Measurements from ENCODE around the gene SHROOM3. TPM values are rescaled to one million over a fixed set of nuclear protein-coding genes. Genes with fewer than 3 reads are reported as not detected.

SHROOM3 gene
- total RNA-seq, 1 donor from 2014 or later: not detected

- intact Hi-C loops (cut with micrococcal nuclease): loop anchor here (2.0 to 10.0 kb wide), 3 partner anchors 75 to 615 kb away; no protein-coding TSS in a partner anchor
- H3K4me1 Mint-ChIP-seq (ENCODE audit: low read depth): no peaks in the 10 kb centered on the region
- no peak for DNase-seq (ENCODE audit: low spot score)
- no peak overlapping the region for H3K27ac Mint-ChIP-seq
- no peaks in the 10 kb centered on the region for H3K9me3 Mint-ChIP-seq
- no peaks in the 10 kb centered on the region for H3K36me3 Mint-ChIP-seq (ENCODE audit: low read depth)
- peaks cover 25% of the 10 kb centered on the region for H3K27me3 Mint-ChIP-seq (ENCODE audit: low read depth)
- no peak overlapping the region for H3K4me3 Mint-ChIP-seq (ENCODE audit: low read depth)
Observed at GRCh38 chr4:76429636-76430035, 5.4 kb upstream of the SHROOM3 start.

GRCh38 chr4:76430519-76431388 lies 4.3 kb upstream of the SHROOM3 start:
- intact Hi-C loops (cut with micrococcal nuclease): loop anchor here (2.0 to 10.0 kb wide), 3 partner anchors 74 to 614 kb away; no protein-coding TSS in a partner anchor
- DNase-seq (ENCODE audit: low spot score): no peak
- H3K27me3 Mint-ChIP-seq (ENCODE audit: low read depth): peaks cover 31% of the 10 kb centered on the region
- no peaks in the 10 kb centered on the region for H3K4me1 Mint-ChIP-seq (ENCODE audit: low read depth)
- H3K4me3 Mint-ChIP-seq (ENCODE audit: low read depth): no peak overlapping the region
- no peaks in the 10 kb centered on the region for H3K9me3 Mint-ChIP-seq
- no peak overlapping the region for H3K27ac Mint-ChIP-seq
- no peaks in the 10 kb centered on the region for H3K36me3 Mint-ChIP-seq (ENCODE audit: low read depth)

GRCh38 chr4:76435528-76436319 lies 695 bp downstream of the SHROOM3 start:
- intact Hi-C loops (cut with micrococcal nuclease): loop anchor here (10.0 kb wide), 1 partner anchor 609 kb away; no protein-coding TSS in a partner anchor
- Mint-ChIP-seq H3K27ac (no peak overlapping the region), H3K9me3 (no peaks in the 10 kb centered on the region), H3K4me3 (ENCODE audit: low read depth) (no peak overlapping the region), H3K27me3 (ENCODE audit: low read depth) (peaks cover 34% of the 10 kb centered on the region), H3K36me3 (ENCODE audit: low read depth) (no peaks in the 10 kb centered on the region), H3K4me1 (ENCODE audit: low read depth) (no peaks in the 10 kb centered on the region)
- no peak for DNase-seq (ENCODE audit: low spot score)

DNA sequence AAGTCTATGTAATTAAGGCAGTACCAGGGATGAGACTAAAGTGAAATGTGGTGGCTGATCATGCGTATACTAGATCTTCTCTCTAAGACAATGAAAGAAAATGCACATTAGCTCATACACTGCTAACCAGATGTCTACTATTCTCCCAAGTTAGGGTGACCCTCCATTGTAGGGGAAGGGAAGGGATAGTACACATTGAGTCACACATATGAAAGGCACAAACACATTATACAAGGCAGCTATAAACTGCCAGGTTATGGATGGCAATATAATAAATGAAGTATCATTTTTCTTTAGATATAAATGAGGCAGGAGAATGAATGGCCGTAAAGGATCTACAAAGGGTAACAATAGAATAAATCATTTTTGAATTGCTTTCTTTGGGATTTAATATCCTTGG lies 4.5 kb downstream of the SHROOM3 start:
- intact Hi-C loops (cut with micrococcal nuclease): loop anchor here (10.0 kb wide), 1 partner anchor 605 kb away; no protein-coding TSS in a partner anchor
- H3K9me3 Mint-ChIP-seq: no peaks in the 10 kb centered on the region

DNA sequence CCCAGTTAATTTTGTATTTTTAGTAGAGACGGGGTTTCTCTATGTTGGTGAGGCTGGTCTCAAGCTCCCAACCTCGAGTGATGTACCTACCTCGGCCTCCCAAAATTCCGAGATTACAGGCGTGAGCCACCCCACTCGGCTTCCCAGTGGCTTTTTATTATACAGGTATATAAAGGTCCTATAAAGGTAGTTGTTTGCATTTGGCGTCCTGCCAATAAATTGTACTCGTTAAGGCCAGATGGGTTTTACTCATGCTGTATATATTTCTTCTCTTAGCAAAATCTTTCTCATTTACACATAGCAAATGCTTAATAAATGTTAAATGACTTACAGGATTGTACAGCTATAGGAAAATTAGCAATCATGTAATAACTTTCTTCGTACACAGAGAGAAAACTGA lies 6.9 kb downstream of the SHROOM3 start:
- no peaks in the 10 kb centered on the region for H3K9me3 Mint-ChIP-seq
- H3K27me3 Mint-ChIP-seq (ENCODE audit: low read depth): peaks cover 7% of the 10 kb centered on the region
- no peak overlapping the region for H3K27ac Mint-ChIP-seq

More for the DNA sequence above, 4.5 kb downstream of the SHROOM3 start:
- Mint-ChIP-seq H3K4me3 (ENCODE audit: low read depth) (no peak overlapping the region), H3K27me3 (ENCODE audit: low read depth) (peaks cover 22% of the 10 kb centered on the region), H3K27ac (no peak overlapping the region), H3K36me3 (ENCODE audit: low read depth) (no peaks in the 10 kb centered on the region), H3K4me1 (ENCODE audit: low read depth) (no peaks in the 10 kb centered on the region)
- no peak for DNase-seq (ENCODE audit: low spot score)

GRCh38 chr4:76442807-76443206 lies 7.8 kb downstream of the SHROOM3 start:
- H3K4me3 Mint-ChIP-seq (ENCODE audit: low read depth): no peak overlapping the region
- intact Hi-C loops (cut with micrococcal nuclease): no loop called here
- H3K4me1 Mint-ChIP-seq (ENCODE audit: low read depth): no peaks in the 10 kb centered on the region
- no peak overlapping the region for H3K27ac Mint-ChIP-seq
- no peaks in the 10 kb centered on the region for H3K36me3 Mint-ChIP-seq (ENCODE audit: low read depth)
- no peaks in the 10 kb centered on the region for H3K9me3 Mint-ChIP-seq
- H3K27me3 Mint-ChIP-seq (ENCODE audit: low read depth): peaks cover 5% of the 10 kb centered on the region
- DNase-seq (ENCODE audit: low spot score): no peak

More for the DNA sequence above, 6.9 kb downstream of the SHROOM3 start:
- Mint-ChIP-seq H3K36me3 (ENCODE audit: low read depth) (no peaks in the 10 kb centered on the region), H3K4me1 (ENCODE audit: low read depth) (no peaks in the 10 kb centered on the region), H3K4me3 (ENCODE audit: low read depth) (no peak overlapping the region)
- intact Hi-C loops (cut with micrococcal nuclease): no loop called here
- no peak for DNase-seq (ENCODE audit: low spot score)

- no peak for DNase-seq (ENCODE audit: low spot score)
- no peak overlapping the region for H3K4me3 Mint-ChIP-seq (ENCODE audit: low read depth)
- H3K9me3 Mint-ChIP-seq: no peaks in the 10 kb centered on the region
- peaks cover 4% of the 10 kb centered on the region for H3K27me3 Mint-ChIP-seq (ENCODE audit: low read depth)
- H3K27ac Mint-ChIP-seq: no peak overlapping the region
- intact Hi-C loops (cut with micrococcal nuclease): no loop called here
- no peaks in the 10 kb centered on the region for H3K4me1 Mint-ChIP-seq (ENCODE audit: low read depth)
- no peaks in the 10 kb centered on the region for H3K36me3 Mint-ChIP-seq (ENCODE audit: low read depth)
Observed at GRCh38 chr4:76443376-76443775, 8.3 kb downstream of the SHROOM3 start.

DNA sequence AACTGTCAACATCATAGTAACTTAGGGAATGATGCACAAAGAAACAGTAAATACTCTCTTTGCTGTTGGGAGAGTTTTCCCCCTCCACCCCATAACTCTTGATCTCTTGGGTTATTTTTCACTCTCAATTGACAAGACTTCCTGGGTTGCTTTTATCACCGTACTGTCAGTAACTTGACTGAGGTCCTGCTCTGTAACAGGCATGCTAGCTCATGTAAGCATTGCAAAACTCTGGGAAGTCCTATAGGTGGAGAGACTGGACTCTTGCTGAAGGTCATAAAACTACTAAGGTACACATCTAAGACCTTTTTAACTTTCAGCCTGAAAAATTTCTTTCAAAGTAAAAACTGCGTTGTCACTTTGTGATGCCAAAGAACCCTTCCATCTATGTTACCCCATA lies 10.9 kb downstream of the SHROOM3 start:
- no peak for DNase-seq (ENCODE audit: low spot score)
- H3K27me3 Mint-ChIP-seq (ENCODE audit: low read depth): peaks cover 11% of the 10 kb centered on the region

GRCh38 chr4:76447393-76447851 lies 12.4 kb downstream of the SHROOM3 start:
- no peaks in the 10 kb centered on the region for H3K9me3 Mint-ChIP-seq
- H3K4me1 Mint-ChIP-seq (ENCODE audit: low read depth): no peaks in the 10 kb centered on the region
- peaks cover 13% of the 10 kb centered on the region for H3K27me3 Mint-ChIP-seq (ENCODE audit: low read depth)
- intact Hi-C loops (cut with micrococcal nuclease): no loop called here
- no peak overlapping the region for H3K4me3 Mint-ChIP-seq (ENCODE audit: low read depth)
- H3K36me3 Mint-ChIP-seq (ENCODE audit: low read depth): no peaks in the 10 kb centered on the region
- no peak for DNase-seq (ENCODE audit: low spot score)
- no peak overlapping the region for H3K27ac Mint-ChIP-seq

More for the DNA sequence above, 10.9 kb downstream of the SHROOM3 start:
- Mint-ChIP-seq H3K9me3 (no peaks in the 10 kb centered on the region), H3K27ac (no peak overlapping the region), H3K36me3 (ENCODE audit: low read depth) (no peaks in the 10 kb centered on the region), H3K4me3 (ENCODE audit: low read depth) (no peak overlapping the region), H3K4me1 (ENCODE audit: low read depth) (no peaks in the 10 kb centered on the region)
- intact Hi-C loops (cut with micrococcal nuclease): no loop called here

GRCh38 chr4:76448211-76448610 lies 13.2 kb downstream of the SHROOM3 start:
- Mint-ChIP-seq H3K4me1 (ENCODE audit: low read depth) (no peaks in the 10 kb centered on the region), H3K36me3 (ENCODE audit: low read depth) (no peaks in the 10 kb centered on the region), H3K4me3 (ENCODE audit: low read depth) (no peak overlapping the region), H3K27me3 (ENCODE audit: low read depth) (peaks cover 13% of the 10 kb centered on the region), H3K9me3 (no peaks in the 10 kb centered on the region), H3K27ac (no peak overlapping the region)
- intact Hi-C loops (cut with micrococcal nuclease): no loop called here
- DNase-seq (ENCODE audit: low spot score): no peak

DNA sequence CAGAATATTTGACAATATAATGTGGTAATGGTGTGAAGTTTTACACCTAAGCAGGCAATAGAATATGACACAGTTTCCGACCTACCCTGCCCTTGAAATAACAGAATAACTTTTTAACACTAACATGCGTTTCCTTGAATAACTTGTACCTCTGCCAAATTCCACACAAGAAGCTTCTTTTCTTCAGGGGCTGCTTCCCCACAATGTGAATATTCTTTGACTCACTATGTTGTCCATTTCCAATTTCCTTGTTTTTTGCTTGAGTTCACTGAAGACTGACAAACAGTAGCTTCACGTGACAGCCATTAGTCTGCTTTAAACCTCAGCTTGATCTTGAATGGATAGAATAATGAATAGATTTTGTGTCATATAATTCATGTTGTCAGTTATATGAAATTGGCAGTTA lies 14.3 kb downstream of the SHROOM3 start:
- no peak for DNase-seq (ENCODE audit: low spot score)
- Mint-ChIP-seq H3K4me1 (ENCODE audit: low read depth) (no peaks in the 10 kb centered on the region), H3K27ac (no peak overlapping the region), H3K9me3 (no peaks in the 10 kb centered on the region), H3K4me3 (ENCODE audit: low read depth) (no peak overlapping the region), H3K36me3 (ENCODE audit: low read depth) (no peaks in the 10 kb centered on the region), H3K27me3 (ENCODE audit: low read depth) (peaks cover 12% of the 10 kb centered on the region)
- intact Hi-C loops (cut with micrococcal nuclease): no loop called here

DNA sequence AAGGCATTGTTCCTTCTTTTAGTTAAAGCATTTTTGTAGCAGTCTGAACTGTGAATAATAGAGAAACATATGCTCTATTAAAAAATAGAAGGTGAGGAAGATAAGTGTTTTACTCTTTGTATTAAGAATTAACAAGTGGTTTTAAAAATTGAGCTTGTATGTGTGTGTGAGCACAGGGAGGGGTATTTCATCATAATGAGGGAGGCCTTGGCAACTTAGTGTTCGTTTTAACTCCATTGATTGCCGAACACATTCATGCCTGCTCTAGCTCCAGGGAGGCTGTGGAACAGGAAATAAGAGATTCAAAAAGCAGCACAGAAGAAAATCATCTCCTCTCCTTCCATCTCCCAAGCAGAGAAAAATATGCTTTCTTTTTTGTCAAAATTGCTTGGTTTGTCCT lies 14.8 kb downstream of the SHROOM3 start:
- intact Hi-C loops (cut with micrococcal nuclease): no loop called here
- Mint-ChIP-seq H3K4me3 (ENCODE audit: low read depth) (no peak overlapping the region), H3K9me3 (no peaks in the 10 kb centered on the region), H3K36me3 (ENCODE audit: low read depth) (no peaks in the 10 kb centered on the region), H3K4me1 (ENCODE audit: low read depth) (no peaks in the 10 kb centered on the region), H3K27ac (no peak overlapping the region), H3K27me3 (ENCODE audit: low read depth) (peaks cover 12% of the 10 kb centered on the region)
- DNase-seq (ENCODE audit: low spot score): no peak

- peaks cover 12% of the 10 kb centered on the region for H3K27me3 Mint-ChIP-seq (ENCODE audit: low read depth)
- no peaks in the 10 kb centered on the region for H3K4me1 Mint-ChIP-seq (ENCODE audit: low read depth)
- no peaks in the 10 kb centered on the region for H3K36me3 Mint-ChIP-seq (ENCODE audit: low read depth)
- intact Hi-C loops (cut with micrococcal nuclease): no loop called here
- H3K4me3 Mint-ChIP-seq (ENCODE audit: low read depth): no peak overlapping the region
- no peak for DNase-seq (ENCODE audit: low spot score)
- no peaks in the 10 kb centered on the region for H3K9me3 Mint-ChIP-seq
- H3K27ac Mint-ChIP-seq: no peak overlapping the region
Observed at GRCh38 chr4:76453232-76453631, 18.2 kb downstream of the SHROOM3 start.
